ENCODE results near the gene KCNK3. TPM values are rescaled to one million over a fixed set of nuclear protein-coding genes. Genes with fewer than 3 reads are reported as not detected.

KCNK3 gene
- total and polyA plus RNA-seq, 5 donors from 2014 or later, result not detected

DNA sequence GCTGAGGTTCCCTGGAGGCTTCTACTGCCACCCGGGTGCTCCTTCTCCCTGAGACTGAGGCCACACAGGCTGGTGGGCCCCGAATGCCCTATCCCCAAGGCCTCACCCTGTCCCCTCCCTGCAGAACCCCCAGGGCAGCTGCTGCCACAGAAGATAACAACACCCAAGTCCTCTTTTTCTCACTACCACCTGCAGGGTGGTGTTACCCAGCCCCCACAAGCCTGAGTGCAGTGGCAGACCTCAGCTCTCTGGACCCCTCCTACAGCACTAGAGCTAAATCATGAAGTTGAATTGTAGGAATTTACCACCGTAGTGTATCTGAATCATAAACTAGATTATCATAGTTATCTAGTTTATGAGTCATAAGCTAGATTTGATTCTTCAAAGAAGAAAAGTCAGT, 86.0 kb downstream of the KCNK3 start:
- ATAC-seq (ENCODE audit: low read depth in 2 of 2), result no peak
- no peak overlapping the region for H3K4me3 ChIP-seq (ENCODE audit: low read depth, low read length)
- Mint-ChIP-seq H3K36me3 (peaks cover 30% of the 10 kb centered on the region), H3K27me3 (peaks cover 5% of the 10 kb centered on the region), H3K27ac (no peak overlapping the region), H3K9me3 (no peaks in the 10 kb centered on the region), H3K4me3 (no peak overlapping the region), H3K4me1 (peaks cover 0 to 5% (median 3%) of the 10 kb centered on the region in 4 donors)
- H3K27ac ChIP-seq (ENCODE audit: insufficient read depth, low read length, poor library complexity, severe bottlenecking), result no peak overlapping the region
- peaks cover 55% of the 10 kb centered on the region for H3K36me3 ChIP-seq (ENCODE audit: control insufficient read depth, insufficient read depth, low read length)
- no peaks in the 10 kb centered on the region for H3K9me3 ChIP-seq (ENCODE audit: control insufficient read depth in 2 of 2, low read length in 2 of 2)
- no peaks in the 10 kb centered on the region for H3K4me1 ChIP-seq (ENCODE audit: control insufficient read depth, insufficient read depth, low read length, poor library complexity, severe bottlenecking)
- DNase-seq, result no peak
- H3K27me3 ChIP-seq (ENCODE audit: control insufficient read depth, insufficient read depth, low read length), result no peaks in the 10 kb centered on the region

DNA sequence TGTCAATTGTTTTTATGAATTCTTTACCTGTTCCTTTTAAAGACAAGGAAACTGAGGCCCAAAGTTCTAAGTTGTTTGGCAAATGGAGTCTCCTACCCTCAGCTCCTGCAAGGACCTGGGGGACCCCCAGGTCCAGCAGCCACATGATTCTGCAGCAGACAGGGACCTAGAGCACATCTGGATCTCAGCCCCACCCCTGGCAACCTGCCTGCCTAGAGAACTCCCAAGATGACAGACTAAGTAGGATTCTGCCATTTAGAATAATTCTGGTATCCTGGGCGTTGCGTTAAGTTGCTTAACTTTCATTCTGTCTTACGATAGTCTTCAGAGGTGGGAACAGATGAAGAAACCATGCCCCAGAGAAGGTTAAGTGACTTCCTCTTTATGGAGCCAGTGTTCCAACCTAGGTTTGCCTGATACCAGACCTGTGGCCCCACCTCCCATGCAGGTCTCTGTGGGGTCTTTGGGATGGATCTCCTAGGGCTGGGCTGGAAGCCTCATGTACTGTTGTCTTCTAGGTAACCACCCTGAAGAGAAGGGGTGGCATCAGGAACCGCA, 87.8 kb downstream of the KCNK3 start:
- peaks cover 50% of the 10 kb centered on the region for H3K36me3 ChIP-seq (ENCODE audit: control insufficient read depth, insufficient read depth, low read length)
- no peaks in the 10 kb centered on the region for H3K9me3 ChIP-seq (ENCODE audit: control insufficient read depth in 2 of 2, low read length in 2 of 2)
- peaks cover 30% of the 10 kb centered on the region for H3K36me3 Mint-ChIP-seq
- H3K27ac Mint-ChIP-seq, result no peak overlapping the region
- H3K4me3 ChIP-seq (ENCODE audit: low read depth, low read length), result no peak overlapping the region
- no peak overlapping the region for H3K4me3 Mint-ChIP-seq
- peaks cover 0 to 9% (median 3%) of the 10 kb centered on the region in 4 donors for H3K4me1 Mint-ChIP-seq
- H3K9me3 Mint-ChIP-seq, result no peaks in the 10 kb centered on the region
- H3K27ac ChIP-seq (ENCODE audit: insufficient read depth, low read length, poor library complexity, severe bottlenecking), result no peak overlapping the region
- ATAC-seq (ENCODE audit: low read depth in 2 of 2), result no peak
- peaks cover 4% of the 10 kb centered on the region for H3K4me1 ChIP-seq (ENCODE audit: control insufficient read depth, insufficient read depth, low read length, poor library complexity, severe bottlenecking)
- DNase-seq, result no peak
- H3K27me3 Mint-ChIP-seq, result peaks cover 5% of the 10 kb centered on the region
- no peaks in the 10 kb centered on the region for H3K27me3 ChIP-seq (ENCODE audit: control insufficient read depth, insufficient read depth, low read length)

Other genes starting within 250 kb of the KCNK3 start
- 2.3 TPM for gene OTOF, start 214.6 kb upstream of the KCNK3 start, total RNA-seq
- under 1 TPM; 0.43 to 0.59 (median 0.49) TPM for gene OTOF, start 214.6 kb upstream of the KCNK3 start, polyA plus RNA-seq
- not detected for gene CIB4, start 51.4 kb upstream of the KCNK3 start, total RNA-seq
- not detected for gene CIB4, start 51.4 kb upstream of the KCNK3 start, polyA plus RNA-seq
- gene SLC35F6, start 71.6 kb downstream of the KCNK3 start, total RNA-seq, result 21.2 TPM
- 1 to 10 TPM; 5.7 to 7.9 (median 7.1) TPM for gene SLC35F6, start 71.6 kb downstream of the KCNK3 start, polyA plus RNA-seq
- gene CENPA, start 93.3 kb downstream of the KCNK3 start, total RNA-seq, result 2.0 TPM
- 1 to 10 TPM in 3 of 4 donors, under 1 TPM in 1; 0.54 to 3.9 (median 2.5) TPM for gene CENPA, start 93.3 kb downstream of the KCNK3 start, polyA plus RNA-seq
- not detected for gene DPYSL5, start 155.4 kb downstream of the KCNK3 start, total RNA-seq
- not detected for gene DPYSL5, start 155.4 kb downstream of the KCNK3 start, polyA plus RNA-seq

Measured in CD4-positive, CD25-positive, alpha-beta regulatory T cell (primary cell).